ENCODE data around the gene METTL4. TPM values are rescaled to one million over a fixed set of nuclear protein-coding genes. Genes with fewer than 3 reads are reported as not detected.

The METTL4 gene
- total RNA-seq, 1 experiment from 2014 or later = 15.5 TPM

- ChIA-PET CTCF (interaction anchor here (1.8 kb wide), 1 partner anchor 10 kb away, joined by 7 read pairs; no protein-coding TSS in a partner anchor), POLR2A (no interaction called here), RAD21 (ENCODE audit: low non-redundant PET in 1 of 2, low total read pairs in 2 of 2, uncharacterized antibody in 2 of 2, unreplicated experiment in 2 of 2) (no interaction called here)
- no peak overlapping the region for H3K4me3 ChIP-seq (replicated peaks in 1 of 2; ENCODE audit: low read depth in 1 of 2, low read length in 2 of 2)
- BruUV-seq (replicated peaks) = no TSS peak
- H3K27ac ChIP-seq (ENCODE audit: low read depth, low read length) = no peak overlapping the region
- H3K9me2 ChIP-seq (ENCODE audit: insufficient read depth) = no peaks in the 10 kb centered on the region
- intact Hi-C loops (cut with micrococcal nuclease) = no loop called here
- DNase-seq (ENCODE audit: low read depth, low spot score) (no peak), ATAC-seq (no peak)
- no peak overlapping the region for H3K9ac ChIP-seq (ENCODE audit: low read length)
- no peaks in the 10 kb centered on the region for H3K36me3 ChIP-seq (ENCODE audit: control insufficient read depth in 1 of 2, insufficient read depth in 2 of 2, low read length in 2 of 2)
- no peaks in the 10 kb centered on the region for H3K4me1 ChIP-seq (ENCODE audit: control insufficient read depth in 1 of 2, insufficient read depth in 2 of 2, low read length in 2 of 2)
- H3K27me3 ChIP-seq (ENCODE audit: insufficient read depth, low read length) = no peaks in the 10 kb centered on the region
- TF ChIP-seq REST (IDR thresholded peaks at IDR 0.05; ENCODE audit: low read depth) (no peak), SIN3A (IDR thresholded peaks at IDR 0.05; ENCODE audit: low read depth) (no peak), ZBTB33 (IDR thresholded peaks at IDR 0.05; ENCODE audit: extremely low read depth, insufficient replicate concordance, low read length) (no peak)
- H3K9me3 ChIP-seq (ENCODE audit: control insufficient read depth in 1 of 2, insufficient read depth in 1 of 2, low read depth in 1 of 2, low read length in 2 of 2) = no peaks in the 10 kb centered on the region
- H2AFZ ChIP-seq (ENCODE audit: low read depth, low read length, poor library complexity, severe bottlenecking) = no peak overlapping the region
- H3K79me2 ChIP-seq (ENCODE audit: insufficient read depth, low read length) = no peaks in the 10 kb centered on the region
- H3K4me2 ChIP-seq (ENCODE audit: low read length) = no peak overlapping the region
- H4K20me1 ChIP-seq (ENCODE audit: insufficient read depth) = no peaks in the 10 kb centered on the region
Measured at GRCh38 chr18:2531751-2532150, 39.6 kb downstream of the METTL4 start.
